Measurements from ENCODE around the gene RPS27A. TPM values are rescaled to one million over a fixed set of nuclear protein-coding genes. Genes with fewer than 3 reads are reported as not detected.
A peak's percentile ranks its signal among the peaks of the same experiment; 100 is the strongest.
"Not testable (repeated sequence)": the region's sequence is repeated elsewhere in the genome, so short reads cannot be mapped to it uniquely, and the experiment has no call there.

The RPS27A gene
- total RNA-seq, 4 donors from 2014 or later: 597 to 2,221 (median 1,586) TPM

DNA sequence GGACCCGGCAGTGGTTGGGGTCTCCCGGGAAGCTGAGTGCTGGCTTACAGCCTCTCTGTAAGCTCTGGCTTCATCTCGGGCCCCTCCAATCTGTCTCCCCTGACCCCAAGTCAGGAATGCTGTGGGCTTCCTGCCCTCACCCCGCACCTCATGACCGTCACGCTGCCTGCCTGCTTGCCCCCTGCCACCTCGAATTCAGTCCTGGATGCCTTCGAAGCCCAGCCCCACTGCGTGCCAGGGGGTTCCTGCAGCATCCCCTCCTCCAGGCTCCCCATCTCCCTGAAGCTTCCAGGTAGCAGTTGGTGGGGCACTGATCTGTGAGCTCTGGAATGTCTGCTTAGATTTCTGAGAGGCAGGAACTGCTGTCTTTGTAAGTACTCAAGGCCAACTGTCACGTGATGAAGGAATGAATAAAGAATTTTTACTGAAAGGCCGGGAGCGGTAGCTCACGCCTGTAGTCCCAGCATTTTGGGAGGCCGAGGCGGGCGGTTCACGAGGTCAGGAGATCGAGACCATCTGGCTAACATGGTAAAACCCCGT is 6.9 kb upstream of the RPS27A start:
- Histone ChIP-seq H3K27me3 (no peaks in the 10 kb centered on the region), H3K36me3 (no peaks in the 10 kb centered on the region), H3K9me3 (no peaks in the 10 kb centered on the region), H3K27ac (replicated peaks in 1 of 4) (no peak overlapping the region), H3K4me1 (peaks cover 7 to 25% (median 15%) of the 10 kb centered on the region in 4 donors), H3K4me3 (no peak overlapping the region)
- TF ChIP-seq, protein P1, sequence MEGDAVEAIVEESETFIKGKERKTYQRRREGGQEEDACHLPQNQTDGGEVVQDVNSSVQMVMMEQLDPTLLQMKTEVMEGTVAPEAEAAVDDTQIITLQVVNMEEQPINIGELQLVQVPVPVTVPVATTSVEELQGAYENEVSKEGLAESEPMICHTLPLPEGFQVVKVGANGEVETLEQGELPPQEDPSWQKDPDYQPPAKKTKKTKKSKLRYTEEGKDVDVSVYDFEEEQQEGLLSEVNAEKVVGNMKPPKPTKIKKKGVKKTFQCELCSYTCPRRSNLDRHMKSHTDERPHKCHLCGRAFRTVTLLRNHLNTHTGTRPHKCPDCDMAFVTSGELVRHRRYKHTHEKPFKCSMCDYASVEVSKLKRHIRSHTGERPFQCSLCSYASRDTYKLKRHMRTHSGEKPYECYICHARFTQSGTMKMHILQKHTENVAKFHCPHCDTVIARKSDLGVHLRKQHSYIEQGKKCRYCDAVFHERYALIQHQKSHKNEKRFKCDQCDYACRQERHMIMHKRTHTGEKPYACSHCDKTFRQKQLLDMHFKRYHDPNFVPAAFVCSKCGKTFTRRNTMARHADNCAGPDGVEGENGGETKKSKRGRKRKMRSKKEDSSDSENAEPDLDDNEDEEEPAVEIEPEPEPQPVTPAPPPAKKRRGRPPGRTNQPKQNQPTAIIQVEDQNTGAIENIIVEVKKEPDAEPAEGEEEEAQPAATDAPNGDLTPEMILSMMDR (IDR thresholded peaks at IDR 0.05): no peak
- TF ChIP-seq POLR2AphosphoS5 (IDR thresholded peaks at IDR 0.05) (no peak), EP300 (IDR thresholded peaks at IDR 0.05) (no peak), POLR2A (IDR thresholded peaks at IDR 0.05; ENCODE audit: low read depth) (no peak)
- 87% methylated on average over 16 of the region's 19 CpGs for whole genome bisulfite sequencing
- no peak for DNase-seq (ENCODE audit: extremely low spot score)
- intact Hi-C loops (cut with DNase I): no loop called here

DNA sequence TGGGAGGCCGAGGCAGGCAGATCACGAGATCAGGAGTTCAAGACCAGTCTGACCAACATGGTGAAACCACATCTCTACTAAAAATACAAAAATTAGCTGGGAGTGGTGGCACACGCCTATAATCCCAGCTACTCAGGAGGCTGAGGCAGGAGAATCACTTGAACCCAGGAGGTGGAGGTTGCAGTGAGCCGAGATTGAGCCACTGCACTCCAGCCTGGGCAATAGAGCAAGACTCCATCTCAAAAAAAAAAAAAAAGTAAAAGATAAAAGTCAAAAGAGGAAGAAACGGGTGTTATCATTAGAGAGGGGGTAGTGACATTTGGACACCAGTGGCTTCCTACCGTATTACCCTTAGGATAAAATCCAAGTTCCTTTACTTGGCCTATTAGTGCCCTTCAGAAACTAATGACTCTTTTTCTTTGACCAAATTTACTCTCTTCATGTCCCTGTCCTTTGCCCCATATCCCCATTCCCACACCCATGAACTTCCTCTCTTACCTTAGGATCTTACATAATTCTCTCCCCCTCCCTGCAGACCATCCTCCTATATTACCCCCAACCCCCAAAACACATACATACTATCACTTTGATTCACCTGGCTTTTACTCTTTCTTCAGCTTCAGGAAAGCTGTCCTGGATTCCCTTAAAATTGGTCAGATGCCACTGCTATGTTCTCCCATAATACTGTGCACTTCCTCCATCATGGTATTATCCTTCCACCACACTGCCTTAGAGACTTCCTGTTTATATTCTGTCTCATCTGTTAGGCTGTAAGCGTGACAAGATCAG is 4.9 kb upstream of the RPS27A start:
- H3K36me3 ChIP-seq; H3K4me3 ChIP-seq; intact Hi-C loops (cut with DNase I); DNase-seq (ENCODE audit: extremely low spot score); H3K27me3 ChIP-seq; H3K9me3 ChIP-seq: not testable (repeated sequence)
- 76% methylated on average over 7 of the region's 7 CpGs for WGBS
- H3K4me1 ChIP-seq: peaks cover 13 to 32% (median 24%) of the 10 kb centered on the region in 4 donors
- peak overlapping the region in 1 of 4 donors; percentile 42 for H3K27ac ChIP-seq (replicated peaks in 1 of 4)

DNA sequence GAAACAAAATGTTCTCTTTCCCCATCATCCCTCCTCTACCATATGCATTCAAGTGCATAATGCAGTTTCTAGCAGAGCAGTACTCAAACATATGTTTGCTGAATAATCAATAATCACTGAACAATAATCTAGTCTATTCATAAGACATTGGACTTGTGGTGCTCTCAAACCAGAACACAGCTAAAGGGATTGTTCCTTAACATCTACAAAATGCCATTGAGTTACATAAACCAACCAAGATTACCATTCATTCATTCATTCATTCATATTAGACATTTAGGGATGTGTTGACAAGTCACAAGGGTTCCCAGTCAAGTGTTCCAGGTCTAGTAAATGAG is 4.3 kb upstream of the RPS27A start:
- Histone ChIP-seq H3K9me3 (no peaks in the 10 kb centered on the region), H3K27me3 (no peaks in the 10 kb centered on the region), H3K4me1 (peaks cover 9 to 28% (median 20%) of the 10 kb centered on the region in 4 donors), H3K4me3 (no peak overlapping the region), H3K27ac (replicated peaks in 1 of 4) (peak overlapping the region in 1 of 4 donors; percentile 25), H3K36me3 (no peaks in the 10 kb centered on the region)
- intact Hi-C loops (cut with DNase I): no loop called here
- DNase-seq (ENCODE audit: extremely low spot score): no peak
- no peak for TF ChIP-seq POLR2AphosphoS5 (IDR thresholded peaks at IDR 0.05)
- TF ChIP-seq EP300 (IDR thresholded peaks at IDR 0.05): no peak
- no peak for TF ChIP-seq POLR2A (IDR thresholded peaks at IDR 0.05; ENCODE audit: low read depth)
- TF ChIP-seq, protein P1 (IDR thresholded peaks at IDR 0.05): no peak

DNA sequence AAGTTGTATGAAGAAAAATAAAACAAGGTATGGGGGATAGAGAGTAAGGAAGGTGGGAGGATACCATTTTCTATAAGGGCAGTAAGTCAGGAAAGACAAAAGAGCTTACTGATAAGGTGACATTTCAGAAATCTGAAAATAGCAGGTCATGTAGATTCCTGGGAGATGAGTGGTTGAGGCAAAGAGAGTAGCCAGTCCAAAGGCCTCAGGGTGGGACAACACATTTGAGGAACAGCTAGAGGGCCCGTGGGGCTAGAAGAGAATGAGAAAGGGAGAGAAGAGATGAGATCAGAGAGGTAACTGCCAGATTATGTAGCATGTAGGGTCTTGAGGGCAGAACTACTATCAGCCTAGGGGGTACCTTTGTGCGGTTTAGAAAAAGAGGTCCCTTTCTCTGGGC is 3.3 kb upstream of the RPS27A start:
- TF ChIP-seq, protein P1 (IDR thresholded peaks at IDR 0.05): no peak
- no peak for TF ChIP-seq POLR2A (IDR thresholded peaks at IDR 0.05; ENCODE audit: low read depth)
- TF ChIP-seq POLR2AphosphoS5 (IDR thresholded peaks at IDR 0.05): no peak
- no peak for TF ChIP-seq EP300 (IDR thresholded peaks at IDR 0.05)
- H3K9me3 ChIP-seq: no peaks in the 10 kb centered on the region
- no peak overlapping the region for H3K4me3 ChIP-seq
- peaks cover 19 to 39% (median 30%) of the 10 kb centered on the region in 4 donors for H3K4me1 ChIP-seq
- intact Hi-C loops (cut with DNase I): no loop called here
- H3K27me3 ChIP-seq: no peaks in the 10 kb centered on the region
- H3K36me3 ChIP-seq: peaks cover 2 to 9% (median 8%) of the 10 kb centered on the region in 4 donors
- no peak for DNase-seq (ENCODE audit: extremely low spot score)
- 91% methylated on average over 2 of the region's 2 CpGs for WGBS
- H3K27ac ChIP-seq (replicated peaks in 1 of 4): no peak overlapping the region

DNA sequence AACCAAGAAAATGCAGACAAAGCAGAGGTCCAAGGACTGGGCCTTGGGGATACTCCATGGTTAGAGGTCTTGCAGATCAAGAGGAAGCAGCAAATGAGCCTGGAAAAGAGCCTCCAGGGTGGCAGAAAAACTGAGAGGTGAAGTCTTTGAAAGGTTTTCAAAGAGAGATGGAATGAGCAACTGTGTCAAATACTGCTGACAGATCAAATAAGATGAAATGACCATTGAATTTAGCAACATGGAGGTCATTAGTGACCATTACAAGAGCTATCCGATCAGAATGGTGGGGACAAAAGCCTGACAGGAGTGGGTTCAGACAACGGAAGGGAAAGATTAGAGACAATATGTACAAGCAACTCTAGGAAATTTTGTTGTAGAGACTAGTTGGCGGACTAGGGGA is 1.9 kb upstream of the RPS27A start:
- H3K9me3 ChIP-seq: no peaks in the 10 kb centered on the region
- no peaks in the 10 kb centered on the region for H3K27me3 ChIP-seq
- TF ChIP-seq POLR2AphosphoS5 (IDR thresholded peaks at IDR 0.05): no peak
- TF ChIP-seq EP300 (IDR thresholded peaks at IDR 0.05): no peak
- TF ChIP-seq POLR2A (IDR thresholded peaks at IDR 0.05; ENCODE audit: low read depth): no peak
- TF ChIP-seq, protein P1 (IDR thresholded peaks at IDR 0.05): no peak
- peaks cover 15 to 23% (median 22%) of the 10 kb centered on the region in 4 donors for H3K36me3 ChIP-seq
- 96% methylated on average over 3 of the region's 3 CpGs for WGBS
- intact Hi-C loops (cut with DNase I): no loop called here
- peaks cover 25 to 44% (median 35%) of the 10 kb centered on the region in 4 donors for H3K4me1 ChIP-seq
- no peak overlapping the region for H3K27ac ChIP-seq (replicated peaks in 1 of 4)
- DNase-seq (ENCODE audit: extremely low spot score): no peak
- no peak overlapping the region for H3K4me3 ChIP-seq
